IMR-90 (cell line): ENCODE measurements around the gene DENND1A. TPM values are rescaled to one million over a fixed set of nuclear protein-coding genes. Genes with fewer than 3 reads are reported as not detected.

Source experiments
- ATAC-seq: fragments of 200-7000 bp; cut with Tn5 transposase; 2 replicates; pipeline ENCODE4 v1.9.1; 2020; ENCODE audit warnings: low read depth, mild to moderate bottlenecking, moderate library complexity
- BruUV-seq: library from RNA; stranded (reverse); fragments of 400-500 nt; replicated peaks from 2 replicates; lab custom pipeline; 2021; lab: Mats Ljungman, UMichigan
- CTCF ChIA-PET: fragments of 300-600 bp; formaldehyde crosslinking; extraction: SDS; loops from one replicate; lab custom pipeline; 2021; ENCODE audit warnings: antibody characterized with exemption; lab: Yijun Ruan, JAX
- POLR2A ChIA-PET: fragments of 300-600 bp; sonication (Branson Sonifier 250); formaldehyde crosslinking; loops from one replicate; lab custom pipeline; 2022; ENCODE audit warnings: antibody characterized with exemption; ENCODE audit not compliant: unreplicated experiment; lab: Charles Lee
- DNase-seq: peaks from one replicate; pipeline ENCODE4 v3.0.0; 2013
- H2AFZ ChIP-seq: replicated peaks from 2 replicates; pipeline ENCODE3; 2013; ENCODE audit warnings: low read length, mild to moderate bottlenecking; ENCODE audit not compliant: poor library complexity
- H2AK5ac ChIP-seq: 2 replicates; pipeline ENCODE4 v1.6.1; 2013; ENCODE audit warnings: low read depth, low read length, inconsistent platforms
- H2AK9ac ChIP-seq: replicated peaks from 2 replicates; pipeline ENCODE3; 2013; ENCODE audit warnings: mild to moderate bottlenecking, low read depth, low read length, moderate library complexity; ENCODE audit not compliant: poor library complexity
- H2BK120ac ChIP-seq: 2 replicates; pipeline ENCODE4 v1.6.1; 2013; ENCODE audit warnings: low read depth, low read length, inconsistent platforms
- H2BK15ac ChIP-seq: 3 replicates; pipeline ENCODE4 v1.6.1; 2013; ENCODE audit warnings: low read depth, low read length, inconsistent platforms
- H2BK20ac ChIP-seq: 2 replicates; pipeline ENCODE4 v1.6.1; 2013; ENCODE audit warnings: low read depth, mild to moderate bottlenecking, inconsistent platforms, low read length, moderate library complexity
- H2BK5ac ChIP-seq: 2 replicates; pipeline ENCODE4 v1.6.1; 2013; ENCODE audit warnings: mild to moderate bottlenecking, low read depth, low read length, inconsistent platforms; ENCODE audit not compliant: poor library complexity, severe bottlenecking
- H3K14ac ChIP-seq: replicated peaks from 2 replicates; pipeline ENCODE4 v1.6.1; 2013; ENCODE audit warnings: low read depth, low read length, inconsistent platforms
- H3K18ac ChIP-seq: 2 replicates; pipeline ENCODE4 v1.6.1; 2013; ENCODE audit warnings: low read depth, low read length, control low read depth
- H3K23ac ChIP-seq: 2 replicates; pipeline ENCODE4 v1.6.1; 2013; ENCODE audit warnings: low read depth, low read length, inconsistent platforms
- H3K27ac ChIP-seq: 2 replicates; pipeline ENCODE4 v1.5.1; 2013; ENCODE audit warnings: mild to moderate bottlenecking, control low read depth, low read length; ENCODE audit not compliant: insufficient read depth
- H3K27me3 ChIP-seq: 2 replicates; pipeline ENCODE4 v1.6.1; 2013; ENCODE audit warnings: low read length; ENCODE audit not compliant: control insufficient read depth, insufficient read depth
- H3K36me3 ChIP-seq: 2 replicates; pipeline ENCODE4 v1.6.1; 2013; ENCODE audit warnings: low read length, mixed read lengths; ENCODE audit not compliant: control insufficient read depth, insufficient read depth
- H3K4ac ChIP-seq: 2 replicates; pipeline ENCODE4 v1.6.1; 2013; ENCODE audit warnings: low read depth, low read length, inconsistent platforms
- H3K4me1 ChIP-seq: 2 replicates; pipeline ENCODE4 v1.6.1; 2013; ENCODE audit warnings: low read length, mixed read lengths; ENCODE audit not compliant: control insufficient read depth, insufficient read depth
- H3K4me2 ChIP-seq: 2 replicates; pipeline ENCODE4 v1.6.1; 2013; ENCODE audit warnings: low read depth, mild to moderate bottlenecking, control low read depth, low read length, moderate library complexity
- H3K4me3 ChIP-seq: 2 replicates; pipeline ENCODE4 v1.5.1; 2013; ENCODE audit warnings: low read depth, mild to moderate bottlenecking, control low read depth, low read length, moderate library complexity; ENCODE audit not compliant: insufficient read depth
- H3K56ac ChIP-seq: 2 replicates; pipeline ENCODE4 v1.6.1; 2013; ENCODE audit warnings: low read length, inconsistent platforms; ENCODE audit not compliant: insufficient read depth; ENCODE audit errors: extremely low read depth
- H3K79me1 ChIP-seq, 2 experiments: 2 replicates each; pipeline ENCODE4 v1.6.1; 2013; ENCODE audit warnings: low read length in 2 of 2, inconsistent platforms in 1 of 2, low read depth in 1 of 2
- H3K9ac ChIP-seq: 2 replicates; pipeline ENCODE4 v1.6.1; 2013; ENCODE audit warnings: low read depth, low read length, control low read depth
- H3K9me1 ChIP-seq: 2 replicates; pipeline ENCODE4 v1.6.1; 2013; ENCODE audit warnings: low read length, inconsistent platforms; ENCODE audit not compliant: insufficient read depth
- H3K9me3 ChIP-seq: 2 replicates; pipeline ENCODE4 v1.6.1; 2013; ENCODE audit warnings: low read length; ENCODE audit not compliant: control insufficient read depth, insufficient read depth
- H4K20me1 ChIP-seq: 2 replicates; pipeline ENCODE4 v1.6.1; 2013; ENCODE audit warnings: low read length, inconsistent platforms; ENCODE audit not compliant: insufficient read depth
- H4K5ac ChIP-seq: 2 replicates; pipeline ENCODE4 v1.6.1; 2013; ENCODE audit warnings: mild to moderate bottlenecking, low read depth, low read length, control low read depth
- H4K8ac ChIP-seq, 2 experiments: 2 replicates each; pipeline ENCODE4 v1.6.1; 2013; ENCODE audit warnings: low read depth in 2 of 2, low read length in 2 of 2, control low read depth in 1 of 2, inconsistent platforms in 1 of 2
- H4K91ac ChIP-seq: 2 replicates; pipeline ENCODE4 v1.6.1; 2013; ENCODE audit warnings: low read depth, low read length, inconsistent platforms; ENCODE audit not compliant: insufficient read depth
- BHLHE40 ChIP-seq: fragments of 150-350 bp; IDR thresholded peaks from 2 replicates; pipeline ENCODE4 v1.6.1; 2016; ENCODE audit warnings: mild to moderate bottlenecking, low read depth, low read length
- CEBPB ChIP-seq: IDR thresholded peaks from 2 replicates; pipeline ENCODE4 v1.6.1; 2012; ENCODE audit warnings: low read depth, low read length, improper control_type of control experiment
- FOS ChIP-seq: fragments of 150-350 bp; IDR thresholded peaks from 2 replicates; pipeline ENCODE4 v1.6.1; 2016; ENCODE audit warnings: low read depth, low read length
- MAFK ChIP-seq: IDR thresholded peaks from 2 replicates; pipeline ENCODE4 v1.6.1; 2012; ENCODE audit warnings: low read depth, low read length, improper control_type of control experiment
- MAZ ChIP-seq: IDR thresholded peaks from 2 replicates; pipeline ENCODE4 v1.6.1; 2012; ENCODE audit warnings: low read depth, mild to moderate bottlenecking, low read length, improper control_type of control experiment, moderate library complexity, borderline replicate concordance
- MXI1 ChIP-seq: IDR thresholded peaks from 2 replicates; pipeline ENCODE4 v1.6.1; 2012; ENCODE audit warnings: low read depth, mild to moderate bottlenecking, low read length, moderate library complexity, borderline replicate concordance
- POLR2A ChIP-seq: IDR thresholded peaks from 2 replicates; pipeline ENCODE4 v1.6.1; 2012; ENCODE audit warnings: mild to moderate bottlenecking, low read depth, low read length
- RAD21 ChIP-seq: IDR thresholded peaks from 2 replicates; pipeline ENCODE4 v1.6.1; 2012; ENCODE audit warnings: low read length, improper control_type of control experiment
- RCOR1 ChIP-seq: IDR thresholded peaks from 2 replicates; pipeline ENCODE4 v1.6.1; 2012; ENCODE audit warnings: mild to moderate bottlenecking, low read length, improper control_type of control experiment; ENCODE audit not compliant: insufficient replicate concordance
- WGBS, 2 experiments: methylation state at CpG; one replicate each; pipeline versions ENCODE4 v1.1.5 to v1.1.7; 2013; ENCODE audit warnings: missing lambda C conversion rate in 2 of 2; ENCODE audit not compliant: insufficient read length in 1 of 2; ENCODE audit errors: extremely low coverage in 2 of 2; 5-methylcytosine and 5-hydroxymethylcytosine counted together
- dilution Hi-C: fragments of 300-500 bp; cut with HindIII; formaldehyde crosslinking; loops from one replicate; pipeline ENCODE4 v1.14.3; 2018; ENCODE audit warnings: low sequenced_read_pairs; ENCODE audit not compliant: unreplicated experiment
- in situ Hi-C: fragments of 300-500 bp; cut with MboI; formaldehyde crosslinking; loops from 3 replicates; pipeline ENCODE4 v1.14.3; 2019; ENCODE audit warnings: low sequenced_read_pairs, inconsistent platforms, mixed read lengths
- intact Hi-C: fragments of 100-400 bp; cut with micrococcal nuclease; formaldehyde crosslinking; loops from 2 replicates; pipeline ENCODE4 v1.10.0; 2022
- polyA plus RNA-seq, 3 experiments: library from polyadenylated mRNA; depleted of rRNA; stranded (reverse); fragments of >200 nt; gene quantifications; 2 replicates each; pipeline ENCODE4 v1.2.3, GENCODE V29; 2012; ENCODE audit warnings: low replicate concordance in 1 of 3
- total RNA-seq: library from RNA; depleted of rRNA; stranded (reverse); fragments of >200 nt; gene quantifications from 2 replicates; pipeline ENCODE4 v1.2.3, GENCODE V29; 2012
- TF ChIP-seq, protein P1 (sequence below): conservative IDR thresholded peaks from 2 replicates; pipeline ENCODE4 v1.5.1; 2012; ENCODE audit warnings: mild to moderate bottlenecking, low read depth, low read length, improper control_type of control experiment
- TF ChIP-seq, protein P2 (sequence below): fragments of 150-350 bp; IDR thresholded peaks from 2 replicates; pipeline ENCODE4 v1.6.1; 2017; ENCODE audit warnings: mild to moderate bottlenecking, antibody characterized with exemption, low read length, low read depth

Gene DENND1A
- total and polyA plus RNA-seq, 2 of the 4 experiments (the other 2 are of a cell fraction) = 21.4 to 27.6 TPM

DNA sequence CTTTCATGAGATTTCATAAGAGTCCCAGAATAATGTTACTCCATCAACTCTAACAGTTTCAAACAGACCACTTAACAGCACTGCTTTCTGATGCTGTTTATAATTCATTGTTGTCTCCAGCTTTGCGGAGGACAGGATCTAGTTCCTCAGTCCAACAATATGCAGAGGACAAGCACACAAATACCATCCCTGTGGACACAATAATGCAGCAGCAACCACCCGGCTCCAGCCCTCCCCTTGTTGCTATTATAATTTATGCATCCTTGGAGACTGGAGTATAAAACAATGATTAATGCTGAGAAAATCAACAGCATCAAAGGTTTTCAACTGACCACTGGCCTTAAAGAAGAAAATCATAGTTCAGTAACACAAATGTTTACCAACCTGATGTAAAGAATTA lies 108.3 kb downstream of the DENND1A start:
- Histone ChIP-seq H3K14ac (0 out of 2 replicates have a peak overlapping the region, but pooled peaks have one; percentile 11), H3K4me1 (no peaks in the 10 kb centered on the region), H4K5ac (no peak overlapping the region), H4K91ac (no peak overlapping the region), H2AK5ac (no peak overlapping the region), H3K4ac (no peak overlapping the region), H3K4me2 (no peak overlapping the region), H3K18ac (no peak overlapping the region), H2AK9ac (no peak overlapping the region), H3K79me1 (peaks cover 0 to 6% of the 10 kb centered on the region in 2 experiments; a peak in 2 of 4 replicates), H2BK120ac (no peak overlapping the region), H4K20me1 (no peaks in the 10 kb centered on the region), H3K9me3 (no peaks in the 10 kb centered on the region), H3K9me1 (peaks cover 5% of the 10 kb centered on the region; the same call in 1 of the 2 replicates), H3K36me3 (no peaks in the 10 kb centered on the region), H2AFZ (no peak overlapping the region), H2BK5ac (no peak overlapping the region), H3K9ac (no peak overlapping the region), H3K27ac (no peak overlapping the region), H3K27me3 (no peaks in the 10 kb centered on the region), H4K8ac (no peak overlapping the region), H3K56ac (no peak overlapping the region), H2BK20ac (no peak overlapping the region), H2BK15ac (no peak overlapping the region), H3K4me3 (no peak overlapping the region), H3K23ac (no peak overlapping the region)
- dilution Hi-C loops = no loop called here
- ATAC-seq (no peak), DNase-seq (no peak)
- in situ Hi-C loops = no loop called here
- intact Hi-C loops = no loop called here
- ChIA-PET POLR2A (interaction anchor here (0.9 kb wide), 1 partner anchor 13 kb away, joined by 3 read pairs; no protein-coding TSS in a partner anchor), CTCF (no interaction called here)
- TF ChIP-seq MAFK (no peak), MAZ (no peak), MXI1 (no peak), RCOR1 (no peak), FOS (no peak), BHLHE40 (no peak), POLR2A (no peak), CEBPB (no peak), RAD21 (no peak)
- TF ChIP-seq, protein P1, sequence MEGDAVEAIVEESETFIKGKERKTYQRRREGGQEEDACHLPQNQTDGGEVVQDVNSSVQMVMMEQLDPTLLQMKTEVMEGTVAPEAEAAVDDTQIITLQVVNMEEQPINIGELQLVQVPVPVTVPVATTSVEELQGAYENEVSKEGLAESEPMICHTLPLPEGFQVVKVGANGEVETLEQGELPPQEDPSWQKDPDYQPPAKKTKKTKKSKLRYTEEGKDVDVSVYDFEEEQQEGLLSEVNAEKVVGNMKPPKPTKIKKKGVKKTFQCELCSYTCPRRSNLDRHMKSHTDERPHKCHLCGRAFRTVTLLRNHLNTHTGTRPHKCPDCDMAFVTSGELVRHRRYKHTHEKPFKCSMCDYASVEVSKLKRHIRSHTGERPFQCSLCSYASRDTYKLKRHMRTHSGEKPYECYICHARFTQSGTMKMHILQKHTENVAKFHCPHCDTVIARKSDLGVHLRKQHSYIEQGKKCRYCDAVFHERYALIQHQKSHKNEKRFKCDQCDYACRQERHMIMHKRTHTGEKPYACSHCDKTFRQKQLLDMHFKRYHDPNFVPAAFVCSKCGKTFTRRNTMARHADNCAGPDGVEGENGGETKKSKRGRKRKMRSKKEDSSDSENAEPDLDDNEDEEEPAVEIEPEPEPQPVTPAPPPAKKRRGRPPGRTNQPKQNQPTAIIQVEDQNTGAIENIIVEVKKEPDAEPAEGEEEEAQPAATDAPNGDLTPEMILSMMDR = no peak
- TF ChIP-seq, protein P2, sequence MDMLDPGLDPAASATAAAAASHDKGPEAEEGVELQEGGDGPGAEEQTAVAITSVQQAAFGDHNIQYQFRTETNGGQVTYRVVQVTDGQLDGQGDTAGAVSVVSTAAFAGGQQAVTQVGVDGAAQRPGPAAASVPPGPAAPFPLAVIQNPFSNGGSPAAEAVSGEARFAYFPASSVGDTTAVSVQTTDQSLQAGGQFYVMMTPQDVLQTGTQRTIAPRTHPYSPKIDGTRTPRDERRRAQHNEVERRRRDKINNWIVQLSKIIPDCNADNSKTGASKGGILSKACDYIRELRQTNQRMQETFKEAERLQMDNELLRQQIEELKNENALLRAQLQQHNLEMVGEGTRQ = no peak
- no CpG with 5 or more reads among the region's 2 CpGs for WGBS, 2 experiments
- no TSS peak for BruUV-seq
